HG03139 (cell line): Measurements from ENCODE around the gene MAPK13.
"Not testable (repeated sequence)": the region's sequence is repeated elsewhere in the genome, so short reads cannot be mapped to it uniquely, and the experiment has no call there.

Experiments used
- ATAC-seq: cut with Tn5 transposase; IDR thresholded peaks from one replicate; pipeline ENCODE4 v1.9.1; 2021; ENCODE audit not compliant: unreplicated experiment

The MAPK13 gene

DNA sequence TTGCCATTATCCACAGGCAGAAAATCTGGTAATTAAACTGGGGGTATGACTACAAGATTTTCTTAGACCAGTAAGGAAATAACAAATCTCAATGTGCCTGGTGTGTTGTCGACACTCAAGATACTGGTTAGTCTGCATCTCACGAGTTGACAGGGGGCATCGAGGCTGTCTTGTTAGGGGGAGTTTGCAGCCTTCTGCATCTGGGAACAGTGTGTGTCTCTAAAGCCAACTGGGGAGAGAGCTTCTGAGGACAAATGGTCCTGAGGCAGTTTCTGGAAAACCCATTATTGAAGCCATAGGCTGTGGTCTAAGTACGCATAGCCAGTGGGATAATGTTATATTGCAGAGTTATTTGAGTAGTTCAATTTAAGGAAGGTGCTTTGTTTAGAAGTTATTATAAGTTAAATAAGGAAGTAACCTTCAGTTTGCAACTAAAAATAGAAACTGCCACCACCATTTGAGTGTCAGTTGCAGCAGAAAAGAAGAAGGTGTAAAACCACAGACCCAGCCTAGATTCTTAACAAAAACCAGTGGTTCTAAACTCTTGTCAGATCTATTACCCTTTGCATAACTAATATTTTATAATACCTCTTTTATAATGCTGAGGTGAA lies 15.4 kb upstream of the MAPK13 start:
- ATAC-seq, result no peak

DNA sequence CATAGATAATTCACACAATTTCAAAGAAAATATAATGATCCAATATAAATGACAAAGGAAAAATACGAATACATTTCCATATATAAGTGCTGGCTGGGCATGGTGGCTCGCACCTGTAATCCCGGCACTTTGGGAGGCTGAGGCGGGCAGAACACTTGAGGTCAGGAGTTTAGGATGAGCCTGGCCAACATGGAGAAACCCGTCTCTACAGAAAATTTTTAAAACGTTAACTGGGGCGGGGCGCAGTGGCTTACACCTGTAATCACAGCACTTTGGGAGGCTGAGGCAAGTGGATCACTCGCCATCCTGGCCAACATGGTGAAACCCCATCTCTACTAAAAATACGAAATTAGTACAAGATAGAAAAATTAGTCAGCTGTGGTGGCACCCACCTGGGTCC lies 14.9 kb upstream of the MAPK13 start:
- no peak for ATAC-seq

DNA sequence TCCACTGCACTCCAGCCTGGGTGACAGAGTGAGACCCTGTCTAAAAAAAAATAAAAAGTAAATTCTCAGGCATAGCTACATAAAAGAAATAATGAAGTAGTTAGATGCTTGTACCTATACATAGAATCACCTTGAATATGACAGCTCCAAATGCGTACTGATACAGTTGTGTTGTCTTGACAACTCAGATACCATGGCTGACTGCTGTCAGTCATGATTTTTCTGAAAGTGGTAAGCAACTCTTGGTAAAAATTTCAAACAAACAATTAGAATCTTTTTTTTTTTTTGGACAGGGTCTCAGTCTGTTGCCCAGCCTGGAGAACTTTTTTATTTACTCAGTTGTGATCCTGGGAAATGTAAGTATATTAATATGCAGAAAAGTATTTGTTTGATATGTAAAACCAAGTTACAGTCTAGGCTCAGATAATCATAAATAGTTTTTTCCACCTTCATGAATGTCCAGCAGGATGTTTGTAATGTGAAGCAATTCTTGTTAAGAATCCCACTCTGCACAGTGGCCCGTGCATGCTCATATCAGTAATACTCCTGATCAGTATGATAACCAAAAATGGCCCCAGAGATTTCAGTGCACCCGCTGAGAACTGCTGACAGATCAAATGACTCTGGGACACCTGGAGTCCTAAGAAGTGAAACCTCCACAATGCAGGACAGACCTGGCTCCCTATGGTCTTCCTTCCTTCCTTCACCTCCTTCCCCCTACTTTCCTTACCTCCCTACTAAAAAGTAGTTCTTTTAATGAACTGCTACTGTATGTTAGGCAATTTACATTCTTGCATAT lies 14.0 kb upstream of the MAPK13 start:
- no peak for ATAC-seq

DNA sequence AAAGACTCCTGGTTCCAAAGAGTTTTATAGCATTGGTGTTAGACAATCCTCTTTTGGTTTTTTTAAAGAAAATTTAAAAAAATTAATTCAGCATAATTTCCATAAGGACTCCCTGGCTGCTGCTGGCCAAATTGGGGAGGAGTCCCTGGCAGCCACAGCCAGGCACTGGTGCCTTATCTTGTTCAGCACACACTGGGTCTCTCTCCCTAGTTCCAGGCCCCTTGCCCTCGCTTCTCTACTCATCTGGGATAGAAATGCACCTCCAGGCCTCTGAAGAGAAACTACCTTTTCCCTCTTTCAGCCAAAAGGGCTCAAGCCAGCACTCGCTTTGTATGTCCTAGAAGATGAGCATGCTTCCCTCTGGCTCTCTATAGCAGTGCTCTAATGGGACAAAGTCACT lies 13.4 kb upstream of the MAPK13 start:
- no peak for ATAC-seq

DNA sequence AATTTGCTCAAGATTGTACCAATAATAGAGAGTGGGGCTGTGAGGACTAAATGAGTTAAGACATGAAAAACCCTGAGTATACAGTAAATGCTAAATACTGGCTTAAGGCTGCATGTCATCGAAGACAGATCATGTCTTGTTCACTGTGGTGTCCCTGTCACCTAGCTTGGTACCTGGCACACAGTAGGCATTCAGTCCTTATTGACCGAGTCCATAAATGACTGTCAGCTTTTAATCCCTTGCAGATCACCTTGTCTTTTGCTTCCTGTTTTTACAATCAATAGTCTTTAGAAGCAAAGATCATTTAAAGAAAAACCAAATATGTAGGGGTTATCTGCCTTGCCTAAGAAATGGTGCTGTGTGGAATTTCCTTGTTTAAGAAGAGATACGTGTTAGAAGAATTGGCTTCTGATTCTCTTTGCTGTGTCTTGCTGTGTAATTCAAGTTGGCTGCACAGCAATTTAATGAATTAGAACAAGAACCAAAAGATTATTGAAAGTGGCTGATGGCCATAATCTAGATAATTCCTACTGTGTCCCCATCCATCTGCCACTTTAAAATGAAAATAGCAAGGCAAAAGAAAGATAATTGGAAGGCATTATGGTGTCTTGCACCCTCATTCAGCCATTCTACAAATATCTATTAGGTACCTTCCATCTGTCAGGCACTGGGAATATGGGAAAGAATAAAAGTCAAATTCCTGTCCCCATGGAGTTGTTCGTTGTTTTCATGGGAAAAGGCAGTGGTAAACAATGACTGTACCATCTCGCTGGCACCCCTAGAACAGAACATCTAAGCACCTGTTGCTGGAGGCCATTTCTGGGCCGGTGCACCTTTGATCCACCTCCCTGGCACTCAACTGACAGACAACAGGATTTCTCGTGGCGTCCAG lies 12.4 kb upstream of the MAPK13 start:
- no peak for ATAC-seq

DNA sequence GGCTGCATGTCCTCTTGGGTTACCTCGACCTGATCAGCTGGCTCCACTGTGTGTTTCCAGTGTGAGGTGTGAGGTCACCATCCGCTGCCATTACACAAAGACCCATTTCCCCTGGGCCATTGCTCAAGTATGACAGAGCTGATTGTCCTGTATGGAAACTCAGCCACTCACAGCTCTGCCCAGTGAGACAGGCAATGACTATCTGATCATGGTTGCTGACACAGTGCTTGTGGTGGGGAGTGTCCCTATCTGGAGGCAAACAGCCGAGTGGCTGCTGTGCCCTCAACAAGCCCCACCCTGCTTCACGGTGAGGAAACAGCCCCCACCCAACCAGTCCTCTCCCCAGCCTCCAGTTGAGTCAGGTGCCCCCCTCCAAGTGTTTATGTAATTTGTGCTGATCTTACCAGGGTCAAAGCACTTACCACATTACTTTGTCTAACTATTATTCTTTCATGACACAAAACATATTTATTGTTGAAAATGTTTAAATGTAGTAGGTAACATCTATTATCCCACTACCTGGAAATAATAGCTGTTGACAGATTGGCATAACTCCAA lies 11.7 kb upstream of the MAPK13 start:
- no peak for ATAC-seq

DNA sequence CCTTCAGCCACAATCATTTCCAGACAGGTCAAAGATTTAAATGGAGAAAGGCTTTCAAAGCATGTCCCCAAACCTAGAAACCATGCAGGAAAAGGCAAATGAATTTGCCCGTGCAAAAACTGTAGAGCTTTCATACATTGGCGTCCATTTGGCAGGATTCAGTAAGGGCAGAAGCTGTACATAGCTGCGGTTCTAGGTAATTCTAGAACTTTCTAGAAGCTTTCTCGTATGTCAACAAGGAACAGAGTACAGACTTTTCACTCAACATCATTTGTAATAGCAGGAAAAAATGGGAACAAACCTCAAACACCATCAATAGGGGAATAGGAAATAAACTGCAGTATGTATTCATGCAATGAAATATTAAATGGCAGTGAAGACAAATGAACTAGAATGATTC lies 11.1 kb upstream of the MAPK13 start:
- ATAC-seq, result no peak

DNA sequence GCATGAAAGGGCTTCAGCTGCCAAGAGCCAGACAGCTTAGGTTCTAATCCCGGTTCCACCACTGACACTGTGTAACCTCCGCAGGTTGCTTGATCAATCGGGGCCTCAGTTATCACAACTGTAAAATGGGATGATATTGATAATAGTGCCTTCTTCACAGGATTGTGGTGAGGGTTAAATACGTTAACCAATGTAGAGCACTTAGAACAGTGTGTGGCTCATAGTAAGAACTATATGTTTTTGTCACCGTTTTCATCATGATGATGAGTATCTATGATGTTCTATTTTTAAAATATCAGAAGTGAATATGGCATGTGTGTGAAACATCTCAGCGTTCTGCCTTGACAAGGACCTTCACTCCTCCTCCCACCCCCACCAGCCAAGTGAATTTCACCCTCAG lies 10.3 kb upstream of the MAPK13 start:
- ATAC-seq, result no peak

DNA sequence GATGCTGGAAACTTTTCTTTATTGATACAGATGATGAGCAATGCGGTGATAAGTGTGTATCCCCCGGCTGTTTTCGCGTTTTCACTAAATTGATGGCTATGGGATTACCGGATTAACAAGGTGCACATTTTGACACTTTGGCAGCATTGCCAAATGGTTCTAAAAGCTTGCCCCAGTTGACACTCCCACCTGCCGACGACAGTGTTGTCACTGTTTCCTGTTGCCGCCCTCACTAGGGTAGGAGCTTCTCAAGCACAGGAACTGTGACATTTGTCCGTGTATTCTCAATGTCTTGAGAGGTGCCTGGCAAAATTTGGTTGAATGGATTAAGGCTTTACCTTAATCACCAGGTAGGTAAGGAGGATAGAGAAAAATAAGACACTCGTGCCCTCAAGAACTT lies 9.8 kb upstream of the MAPK13 start:
- ATAC-seq, result no peak

DNA sequence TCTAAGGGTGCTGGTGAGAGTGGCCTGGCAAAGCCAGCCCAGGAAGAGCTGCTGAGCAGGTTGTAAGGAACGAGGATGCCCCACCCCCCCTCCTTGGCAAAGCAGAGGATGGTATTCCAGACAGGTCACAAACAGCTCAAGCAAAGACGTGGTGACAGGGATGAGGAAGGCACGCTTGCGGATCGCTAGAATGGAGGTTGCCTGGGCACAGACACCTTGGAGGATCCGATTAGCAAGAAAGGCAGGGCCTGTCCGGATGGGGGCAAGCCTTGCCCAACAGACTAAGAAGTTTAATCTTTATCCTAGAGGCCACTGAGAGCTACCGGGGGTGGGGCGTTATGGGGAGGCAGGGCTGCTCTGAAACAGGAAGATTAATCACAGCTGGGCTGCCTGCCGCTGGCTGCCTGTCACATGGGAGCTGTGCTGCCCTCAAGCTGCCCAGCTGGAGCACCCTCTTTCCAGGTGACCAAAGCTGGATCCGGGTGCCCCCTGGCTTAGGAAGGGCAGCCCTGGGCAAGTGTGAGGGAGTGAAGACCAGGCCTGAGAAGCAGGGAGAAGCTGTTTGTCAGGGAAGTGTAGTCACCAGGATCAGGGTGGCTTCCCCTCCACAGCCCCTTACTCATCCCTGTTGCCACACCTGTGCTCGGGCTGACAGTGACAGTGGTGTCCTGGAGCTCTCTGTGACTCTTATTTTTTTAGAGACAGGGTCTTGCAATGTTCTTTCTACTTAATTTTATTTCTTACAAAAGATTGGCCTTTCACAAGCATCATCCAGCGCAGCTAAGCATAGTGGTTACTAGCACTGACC lies 9.1 kb upstream of the MAPK13 start:
- no peak for ATAC-seq

DNA sequence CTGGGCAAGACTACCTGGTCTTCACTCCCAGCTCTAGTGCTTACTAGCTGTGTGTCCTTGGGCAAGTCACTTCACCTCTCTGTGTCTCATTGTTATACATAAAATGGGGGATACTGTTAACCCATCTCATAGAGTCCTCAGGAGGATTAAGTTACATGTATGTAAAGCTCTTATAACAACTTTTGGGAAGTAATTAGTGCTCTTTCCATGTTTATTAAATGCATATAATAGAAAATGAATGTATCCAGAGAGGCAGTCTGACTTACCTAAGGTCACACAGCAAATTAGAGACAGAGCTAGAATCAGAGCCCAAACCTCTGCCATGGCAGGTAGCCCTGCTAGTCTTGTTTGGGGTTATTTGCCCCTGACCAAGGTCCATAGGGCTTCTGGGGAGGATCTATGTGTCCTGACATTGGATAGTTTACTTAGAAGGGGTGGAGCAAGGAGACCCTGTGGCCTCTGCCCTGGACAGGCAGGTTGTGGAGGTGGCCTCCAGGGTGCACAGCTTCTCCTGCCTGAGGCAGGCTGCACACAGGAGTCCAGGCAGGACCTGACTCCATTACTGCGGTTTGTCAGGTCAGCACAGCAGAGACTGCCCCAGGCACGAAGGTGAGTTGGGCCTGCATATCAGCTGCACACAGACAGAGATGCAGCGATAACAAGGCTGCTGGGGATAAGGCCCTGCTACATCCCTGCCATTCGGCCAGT lies 8.4 kb upstream of the MAPK13 start:
- no peak for ATAC-seq

DNA sequence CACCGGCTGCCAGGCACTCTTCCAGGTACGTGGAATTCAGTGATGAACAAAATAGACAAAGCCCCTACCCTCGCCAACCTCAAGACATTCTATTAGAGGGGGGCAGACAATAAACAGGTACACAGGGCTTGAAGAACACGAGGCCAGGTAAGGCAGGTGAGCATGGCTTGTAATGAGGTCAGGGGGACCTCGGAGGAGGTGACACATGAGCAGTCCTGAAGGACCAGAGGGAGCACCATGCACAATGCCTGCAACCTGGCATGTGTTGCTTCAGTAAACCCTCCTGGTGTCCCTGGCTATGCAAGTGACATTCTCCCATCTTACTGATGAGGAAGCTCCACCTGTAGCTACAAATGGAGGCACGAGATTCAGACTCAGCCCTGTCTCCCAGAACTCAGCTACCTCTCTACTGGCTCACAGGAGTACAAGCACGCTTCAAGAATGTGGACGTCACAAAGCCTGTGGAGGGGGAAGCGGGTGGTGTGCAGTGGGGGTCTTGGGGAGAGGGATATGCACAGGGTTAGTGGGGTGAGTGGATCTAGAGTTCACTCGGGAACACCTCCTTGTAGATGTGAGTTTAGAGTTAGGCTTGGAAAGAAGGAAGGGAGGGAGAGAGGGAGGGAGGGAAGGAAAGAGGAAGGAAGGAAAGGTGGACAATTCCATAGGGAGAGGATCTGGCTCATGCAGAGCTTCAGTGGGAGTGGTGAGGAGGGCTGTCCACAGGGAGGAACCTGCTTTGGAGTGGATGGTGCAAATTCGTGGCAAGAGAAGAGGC lies 7.6 kb upstream of the MAPK13 start:
- ATAC-seq, result no peak

DNA sequence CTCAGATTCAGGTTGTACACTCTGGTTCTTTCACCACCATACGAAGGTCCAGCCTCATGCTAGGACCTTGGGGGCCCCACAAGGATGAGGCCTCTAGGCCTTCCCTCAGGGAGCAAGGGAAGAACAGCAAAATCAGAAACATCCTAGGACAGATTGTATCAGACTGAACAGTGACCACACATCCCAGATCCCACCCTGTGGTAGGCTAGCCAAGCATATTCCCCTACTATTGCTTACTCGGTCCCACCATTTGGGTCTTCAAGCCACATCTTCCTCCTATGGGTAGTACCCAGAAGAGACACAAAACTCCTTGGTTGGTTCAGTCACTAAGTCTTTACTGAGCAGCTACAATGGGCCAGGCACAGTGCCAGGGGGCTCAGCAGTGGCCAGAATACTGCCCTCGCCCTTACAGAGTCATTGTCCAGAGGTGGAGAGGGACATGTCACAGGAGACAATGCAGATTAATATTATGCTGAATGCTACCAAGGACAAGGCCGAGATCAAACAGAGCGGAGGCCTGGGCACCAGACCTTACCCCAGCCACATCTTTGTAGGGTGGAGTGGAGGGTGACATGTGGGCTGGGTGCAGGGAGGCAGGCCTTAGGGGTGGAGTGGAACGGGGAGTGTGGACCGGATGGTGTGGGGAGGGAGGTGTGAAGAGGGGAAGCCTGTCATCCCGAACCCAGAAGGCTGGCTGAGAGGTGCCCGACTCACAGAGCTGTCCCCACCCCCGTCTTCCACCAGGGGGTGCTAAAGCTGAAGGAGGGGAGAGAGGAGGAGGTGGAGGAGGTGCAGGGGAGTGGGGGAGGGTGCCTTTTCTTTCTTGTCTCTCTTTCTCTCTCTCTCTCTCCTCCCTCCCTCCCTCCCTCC lies 6.8 kb upstream of the MAPK13 start:
- no peak for ATAC-seq

DNA sequence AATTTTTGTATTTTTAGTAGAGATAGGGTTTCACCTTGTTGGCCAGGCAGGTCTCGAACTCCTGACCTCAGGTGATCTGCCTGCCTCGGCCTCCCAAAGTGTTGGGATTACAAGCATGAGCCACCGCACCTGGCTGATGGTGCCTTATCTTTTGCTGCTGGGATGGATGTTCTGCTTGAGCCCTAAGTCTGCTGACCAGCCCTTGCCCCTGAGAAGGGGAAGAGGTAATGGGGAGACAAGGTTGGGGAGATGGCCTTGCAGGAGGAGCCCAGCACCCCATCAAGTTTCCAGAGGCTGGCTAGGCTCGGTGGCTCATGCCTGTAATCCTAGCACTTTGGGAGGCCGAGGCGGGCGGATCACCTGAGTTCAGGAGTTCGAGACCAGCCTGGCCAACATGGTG lies 6.0 kb upstream of the MAPK13 start:
- not testable (repeated sequence) for ATAC-seq

DNA sequence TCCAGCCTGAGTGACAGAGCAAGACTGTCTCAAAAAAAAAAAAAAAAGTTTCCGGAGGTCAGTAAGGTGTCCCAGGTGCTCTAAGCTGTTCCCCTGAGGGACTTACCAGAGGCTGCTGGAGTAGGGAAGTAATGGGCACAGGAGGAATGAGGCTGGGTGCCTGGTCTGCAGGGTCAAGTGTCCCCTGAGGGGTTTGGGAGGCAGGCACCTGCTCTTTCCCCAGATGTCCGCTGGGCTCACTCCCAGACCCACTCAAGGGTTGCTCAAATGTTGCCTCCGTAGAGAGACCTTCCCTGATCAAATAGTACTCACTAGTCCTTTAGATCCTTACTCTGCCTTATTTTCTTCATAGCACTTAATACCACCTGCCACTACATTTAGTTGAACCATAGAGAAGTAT lies 5.4 kb upstream of the MAPK13 start:
- no peak for ATAC-seq

DNA sequence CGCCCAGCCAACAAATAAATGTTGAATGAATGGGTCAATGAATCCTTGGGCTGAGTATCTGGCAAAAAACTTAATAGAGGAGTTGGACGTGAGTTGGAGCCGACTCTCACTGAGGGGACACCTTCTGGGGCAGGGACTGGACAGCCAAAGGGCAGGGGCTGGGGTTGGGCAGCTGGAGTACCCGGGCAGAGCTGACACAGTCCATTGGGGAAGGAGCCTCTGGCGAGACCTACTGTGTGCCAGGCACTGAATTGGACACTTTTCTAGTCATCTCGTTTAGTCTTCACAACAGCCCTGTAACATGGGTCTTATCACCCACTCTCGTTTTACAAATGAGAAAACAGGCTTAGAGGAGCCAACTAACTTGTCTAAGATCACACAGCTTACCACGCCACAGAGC lies 4.7 kb upstream of the MAPK13 start:
- ATAC-seq, result no peak

DNA sequence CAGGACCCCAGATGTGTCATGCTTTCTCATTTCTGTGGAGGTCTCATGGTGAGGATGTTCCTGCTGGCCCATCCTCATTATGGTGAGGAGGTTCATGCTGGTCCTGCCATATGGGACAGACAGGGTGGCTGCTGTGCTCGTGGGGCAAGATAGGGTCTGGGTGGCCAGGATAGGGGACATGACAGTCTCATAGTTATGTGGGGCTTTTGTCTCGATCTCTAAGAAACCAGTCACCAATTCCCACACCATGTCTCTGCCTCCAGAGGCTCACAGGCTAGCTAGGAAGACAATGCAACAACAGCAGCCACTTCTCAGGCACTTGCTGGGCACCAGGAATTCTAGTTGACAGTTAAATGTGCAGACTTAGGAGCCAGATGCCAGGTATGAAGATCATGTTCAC lies 4.2 kb upstream of the MAPK13 start:
- ATAC-seq, result no peak
